ENCODE measurements around the gene MYO18A.

The MYO18A gene

DNA sequence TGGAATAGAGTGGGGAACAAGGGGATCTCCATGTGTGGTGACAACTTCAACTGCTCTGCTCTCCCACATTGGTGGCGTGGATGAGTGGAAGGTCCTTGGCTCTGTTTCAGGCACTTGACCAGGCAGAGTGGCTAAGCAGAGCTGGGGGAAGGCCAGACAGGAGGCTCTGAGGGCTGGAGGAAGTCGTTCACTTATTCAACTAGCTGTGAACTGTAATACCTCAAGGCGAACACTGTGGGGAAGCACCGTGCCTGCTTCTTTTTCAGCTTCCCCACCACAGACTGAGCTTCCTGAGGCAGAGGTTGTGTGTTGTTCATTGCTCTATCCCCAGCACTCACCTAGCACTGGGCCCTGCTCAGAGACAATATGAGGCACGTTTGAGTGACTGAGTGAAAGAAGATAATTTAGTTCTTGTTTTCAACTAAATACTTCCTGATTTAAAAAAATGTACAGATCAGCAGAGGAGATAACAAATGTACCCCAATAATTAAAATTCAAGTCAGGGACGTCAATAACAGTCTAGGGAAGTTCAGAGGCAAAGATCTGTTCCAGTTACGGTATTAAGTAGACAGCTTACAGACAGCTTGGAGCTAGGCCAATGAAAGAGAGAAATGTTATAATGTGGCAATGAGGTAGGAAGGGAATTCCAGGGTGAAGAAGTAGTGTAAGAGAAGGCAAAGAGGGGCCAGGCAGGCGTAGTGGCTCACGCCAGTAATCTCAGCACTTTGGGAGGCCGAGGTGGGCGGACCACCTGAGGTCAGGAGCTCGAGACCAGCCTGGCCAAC is 34.7 kb downstream of the MYO18A start:
- peak; percentile 81 for DNase-seq

- peak; percentile 56 for DNase-seq
Observed at GRCh38 chr17:29143894-29144293, 36.3 kb downstream of the MYO18A start.

GRCh38 chr17:29141514-29141876 is 38.7 kb downstream of the MYO18A start:
- DNase-seq: no peak

DNA sequence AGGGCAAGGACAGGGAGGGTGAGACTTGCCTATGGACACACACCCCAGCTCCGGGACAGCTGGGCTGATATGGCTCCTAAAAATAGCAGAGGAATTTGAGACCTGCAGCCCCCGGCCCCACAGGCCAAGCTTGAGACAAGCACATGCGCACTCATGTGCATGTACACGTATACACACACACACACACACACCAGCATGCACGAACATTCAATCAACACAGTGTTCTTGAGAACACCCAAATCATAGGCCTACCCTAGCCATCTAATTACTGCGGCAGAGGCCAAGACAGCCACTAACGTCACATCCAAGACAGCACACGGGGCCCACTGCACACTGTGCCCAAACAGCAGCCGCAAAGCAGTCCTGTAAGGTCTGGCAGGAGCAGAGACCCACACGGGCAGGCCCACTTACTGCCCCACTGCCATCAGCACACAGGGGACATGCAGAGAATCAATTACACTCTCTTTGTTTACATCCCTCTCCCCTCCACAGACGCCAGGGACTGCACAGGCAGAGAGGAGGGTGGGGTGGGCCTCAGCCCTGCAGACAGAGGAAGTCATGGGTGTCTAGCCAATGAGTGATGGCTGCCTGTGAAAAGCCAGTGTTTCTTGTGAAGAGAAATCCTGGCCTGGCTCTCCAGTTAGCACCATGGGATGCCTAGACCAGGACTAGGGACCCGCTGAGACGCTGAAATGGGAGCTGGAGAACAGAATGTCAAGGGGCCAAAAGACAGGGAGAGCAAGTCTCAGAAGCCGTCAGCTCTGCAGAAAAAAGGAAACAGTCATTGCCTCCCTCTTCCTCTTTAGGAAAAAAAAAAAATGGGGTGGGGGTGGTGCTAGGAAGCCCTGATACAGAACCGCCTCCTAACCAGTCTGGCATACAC is 39.3 kb downstream of the MYO18A start:
- peak; percentile 75 for DNase-seq

- peak; percentile 99 for DNase-seq
Observed at GRCh38 chr17:29140051-29140621, 40.1 kb downstream of the MYO18A start.

DNA sequence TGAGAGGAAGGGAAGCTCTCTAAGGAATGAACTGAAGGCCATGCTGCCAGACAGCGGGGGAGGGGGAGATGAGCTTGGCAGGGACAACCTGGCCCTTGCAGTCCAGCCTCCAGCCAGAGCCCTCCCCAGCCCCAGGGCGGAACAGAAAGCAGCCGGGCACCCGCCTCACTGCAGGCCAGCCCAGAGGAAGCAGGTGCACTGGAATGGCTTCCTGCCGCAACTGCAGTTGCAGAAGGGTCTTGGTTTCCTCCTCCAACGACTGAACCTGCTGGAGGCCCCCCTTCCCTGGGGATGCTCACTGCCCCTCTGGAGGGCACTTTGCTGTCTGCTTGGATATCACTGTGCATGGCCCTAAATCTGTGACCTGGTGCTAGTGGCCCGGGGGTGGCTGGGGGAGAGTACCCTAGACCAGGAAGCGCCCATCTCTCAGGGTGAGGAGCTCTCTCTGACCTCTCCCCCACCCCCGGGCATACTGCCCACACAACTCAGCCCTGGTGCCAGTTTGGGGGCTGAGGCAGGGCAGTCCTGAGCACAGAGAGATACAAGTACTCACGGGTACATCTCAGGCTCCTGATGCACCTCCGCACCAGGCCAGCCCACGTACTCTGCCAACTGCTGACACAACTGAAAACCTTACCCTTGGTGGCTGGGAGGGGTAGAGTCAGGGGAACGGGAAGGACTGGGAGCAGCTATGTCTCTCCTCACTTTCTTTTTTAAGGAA is 41.1 kb downstream of the MYO18A start:
- peak; percentile 88 for DNase-seq

DNA sequence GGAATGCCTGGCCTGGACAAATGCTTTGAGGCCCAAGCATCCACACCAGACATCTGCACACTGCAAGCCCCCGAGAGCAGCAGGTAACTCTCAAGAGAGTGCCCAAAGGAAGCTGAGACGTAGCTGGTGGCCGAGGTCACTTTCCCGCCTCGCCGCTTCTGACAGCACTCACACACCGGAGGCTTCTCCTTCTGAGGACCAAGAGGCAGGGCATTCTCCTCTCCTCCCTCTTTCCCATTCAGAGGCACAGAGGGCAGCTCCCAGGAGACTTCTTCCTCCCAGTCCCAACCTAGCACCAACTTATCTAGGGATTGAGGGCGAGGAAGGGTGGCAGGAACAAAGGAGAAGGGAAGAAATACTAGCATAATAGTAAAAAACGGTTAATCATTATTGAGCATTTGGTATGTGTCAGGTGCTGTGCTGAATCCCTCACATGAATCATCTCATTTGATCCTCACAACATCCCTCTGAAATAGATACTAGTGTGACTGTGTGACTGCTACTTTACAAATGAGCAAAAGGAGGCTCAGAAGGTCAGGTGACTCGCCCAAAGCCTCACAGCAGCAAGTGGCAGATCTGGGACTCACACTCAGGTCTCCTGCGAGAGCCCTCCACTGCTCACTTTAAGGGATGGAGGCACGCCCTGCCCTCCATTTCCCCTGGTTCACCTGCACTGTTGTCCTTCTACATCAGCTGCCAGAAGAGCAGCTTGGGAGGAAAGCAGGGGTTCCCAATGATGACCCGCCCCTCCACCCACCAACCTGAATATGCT is 41.8 kb downstream of the MYO18A start:
- peak; percentile 52 for DNase-seq

- no peak for DNase-seq
Observed at GRCh38 chr17:29136998-29137730, 43.0 kb downstream of the MYO18A start.

- no peak for DNase-seq
Observed at GRCh38 chr17:29135464-29135863, 44.7 kb downstream of the MYO18A start.

GRCh38 chr17:29133121-29133713 is 47.0 kb downstream of the MYO18A start:
- peak; percentile 69 for DNase-seq

DNA sequence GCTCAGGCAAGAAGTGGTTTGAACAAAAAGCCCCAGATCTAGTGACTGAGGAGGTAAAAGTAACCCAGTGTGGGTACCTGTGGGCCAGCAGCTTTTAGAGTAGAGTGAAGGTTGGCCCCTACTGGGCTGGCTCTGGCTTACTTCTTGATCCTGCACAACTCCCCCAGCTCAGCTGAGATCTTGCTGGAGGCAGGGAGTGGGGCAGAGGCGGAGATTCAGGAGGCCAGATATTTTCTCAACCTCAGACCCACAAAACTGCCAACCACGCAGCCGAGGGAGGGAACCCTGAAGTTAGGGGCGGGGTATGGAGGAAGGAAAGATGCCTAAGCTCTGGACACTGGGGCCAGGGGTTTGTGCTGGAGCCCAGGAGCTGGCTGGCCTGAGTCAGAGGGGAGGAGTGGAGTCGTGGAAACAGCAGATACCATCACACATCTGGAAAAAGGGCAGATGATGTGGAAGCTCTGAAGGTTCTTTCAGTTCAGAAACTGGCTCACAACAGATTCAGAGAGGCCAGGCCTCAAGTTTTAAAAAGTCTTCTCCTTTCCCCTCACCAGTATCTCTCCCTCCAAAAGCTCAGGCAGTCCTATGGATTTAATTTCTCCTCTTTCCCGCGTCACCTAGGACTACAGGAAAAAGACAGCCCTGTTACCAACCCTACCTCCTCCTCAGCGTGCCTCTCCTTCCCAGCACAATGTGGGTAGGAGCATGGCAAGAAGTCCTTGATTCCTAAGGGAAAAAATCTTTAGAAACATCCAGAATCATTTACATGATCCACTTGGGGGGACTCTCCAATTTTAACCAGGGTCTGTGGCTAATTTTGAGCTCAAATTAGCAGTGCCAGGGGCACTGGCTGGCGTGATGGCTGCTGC is 48.1 kb downstream of the MYO18A start:
- peak; percentile 60 for DNase-seq

GRCh38 chr17:29129731-29130130 is 50.5 kb downstream of the MYO18A start:
- no peak for DNase-seq

- no peak for DNase-seq
Observed at GRCh38 chr17:29127840-29128239, 52.4 kb downstream of the MYO18A start.

GRCh38 chr17:29126268-29126930 is 53.8 kb downstream of the MYO18A start:
- DNase-seq: peak; percentile 69

DNA sequence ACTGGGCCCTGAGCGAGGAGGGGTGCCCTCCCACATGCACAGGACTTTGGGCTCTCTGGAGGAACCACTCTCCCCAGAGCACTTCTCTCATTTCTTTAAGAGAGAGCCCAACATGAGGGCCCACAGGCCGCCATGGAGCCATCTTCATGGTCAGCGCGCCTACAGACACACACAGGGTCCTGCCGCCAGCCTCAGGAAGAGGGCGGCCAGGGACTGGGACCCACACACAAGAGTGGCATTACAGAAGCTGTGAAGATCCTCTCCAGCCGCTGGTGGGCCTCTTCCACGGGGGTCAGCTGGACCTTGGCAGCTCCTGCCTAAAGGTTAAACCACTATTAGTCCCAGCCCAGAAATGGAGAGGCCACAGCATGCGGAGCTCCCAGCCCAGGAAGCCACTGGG is 54.5 kb downstream of the MYO18A start:
- DNase-seq: no peak

DNA sequence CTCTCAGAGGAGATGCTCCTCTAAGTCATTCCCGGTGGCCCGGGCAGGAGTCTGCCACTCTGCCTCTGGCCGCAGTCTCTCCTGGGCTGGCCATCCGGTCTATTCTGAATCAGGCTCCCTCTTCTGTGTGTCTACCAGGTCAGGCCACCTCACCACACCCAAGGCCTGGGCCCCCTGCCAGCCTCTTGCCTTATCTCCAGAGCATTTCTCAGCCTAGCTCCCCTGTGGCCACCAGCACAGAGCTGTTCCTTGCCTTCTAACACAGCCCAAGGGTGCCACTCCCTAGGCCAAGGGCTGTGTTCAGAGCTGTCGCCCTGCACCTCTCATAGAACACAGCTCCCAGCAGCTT is 55.3 kb downstream of the MYO18A start:
- DNase-seq: no peak

DNA sequence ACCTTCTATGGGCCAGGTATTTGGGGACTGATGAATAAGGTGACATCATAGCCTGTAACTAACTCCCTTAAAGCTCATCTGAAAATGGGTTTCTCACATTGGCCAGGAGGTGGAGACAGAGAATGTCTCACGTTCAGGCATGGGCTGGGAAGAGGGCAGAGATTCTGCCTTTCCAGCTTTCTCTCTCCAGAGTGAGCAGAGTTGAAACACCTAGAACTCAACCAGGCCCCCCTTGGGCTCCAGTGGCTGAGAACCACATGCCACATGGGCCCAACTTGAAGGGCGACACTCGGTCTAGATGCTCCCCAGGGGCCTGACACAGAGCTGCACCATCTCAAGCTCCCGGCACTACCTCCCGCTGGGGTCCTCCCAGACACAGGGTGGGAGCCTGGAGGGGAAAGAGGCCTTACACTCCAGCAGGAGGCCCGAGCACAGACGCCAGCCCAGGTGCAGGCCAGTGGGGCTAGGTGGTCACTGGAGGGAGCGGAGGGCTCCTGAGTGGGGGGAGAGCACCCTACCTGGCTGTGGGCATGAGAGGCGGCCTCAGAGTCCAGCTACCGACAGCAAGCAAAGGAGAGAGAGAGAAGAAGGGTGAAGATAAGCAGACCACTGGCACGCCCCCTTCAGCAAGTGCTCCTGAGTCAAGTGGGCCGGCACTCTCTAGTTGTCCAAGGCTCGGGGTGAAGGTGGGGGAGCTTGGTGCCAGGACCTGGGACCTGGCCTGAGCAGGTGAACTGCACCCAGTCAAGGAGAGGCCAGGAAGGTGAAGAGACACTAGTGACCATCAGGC is 55.9 kb downstream of the MYO18A start:
- peak; percentile 74 for DNase-seq

DNA sequence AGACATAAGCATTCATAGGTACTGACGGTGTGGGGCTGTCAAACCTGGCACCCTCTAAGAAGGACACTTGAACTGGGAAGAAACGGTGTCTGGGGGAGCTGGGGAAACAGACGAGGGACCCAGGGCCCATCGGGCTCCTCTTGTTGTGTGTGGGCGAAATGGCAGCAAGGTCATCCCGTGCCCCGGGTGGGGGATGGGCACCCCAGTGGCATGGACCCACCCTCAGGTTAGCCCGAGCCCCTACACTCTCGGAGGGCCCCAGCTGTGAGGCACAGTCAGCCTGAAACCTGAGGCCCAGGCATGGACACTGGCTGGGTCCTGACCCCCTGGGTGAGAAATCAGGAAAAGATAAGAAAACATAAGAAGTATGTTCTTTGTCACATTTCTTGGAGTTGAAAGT is 57.1 kb downstream of the MYO18A start:
- DNase-seq: no peak

- no peak for DNase-seq
Observed at GRCh38 chr17:29121442-29121841, 58.8 kb downstream of the MYO18A start.

Data from MV-4-11 (cell line).